SKM-1 (cell line): ENCODE measurements around the gene TCP1.
A peak's percentile ranks its signal among the peaks of the same experiment; 100 is the strongest.
"Not testable (repeated sequence)": the region's sequence is repeated elsewhere in the genome, so short reads cannot be mapped to it uniquely, and the experiment has no call there.

Experiments
- DNase-seq: peaks from one replicate; lab custom pipeline; 2025; ENCODE audit not compliant: unreplicated experiment; lab: John Stamatoyannopoulos, UW

Gene TCP1

GRCh38 chr6:159789377-159790148 is at the start of gene TCP1:
Gene TCP1 (minus strand): TSS chr6:159789602. CDS start chr6:159789468, 134 bp downstream.
- DNase-seq = peak; percentile 99

- no peak for DNase-seq
These were observed 48.8 kb upstream of the TCP1 start for GRCh38 chr6:159838020-159838744.

GRCh38 chr6:159837511-159837910 is 48.1 kb upstream of the TCP1 start:
- DNase-seq = no peak

DNA sequence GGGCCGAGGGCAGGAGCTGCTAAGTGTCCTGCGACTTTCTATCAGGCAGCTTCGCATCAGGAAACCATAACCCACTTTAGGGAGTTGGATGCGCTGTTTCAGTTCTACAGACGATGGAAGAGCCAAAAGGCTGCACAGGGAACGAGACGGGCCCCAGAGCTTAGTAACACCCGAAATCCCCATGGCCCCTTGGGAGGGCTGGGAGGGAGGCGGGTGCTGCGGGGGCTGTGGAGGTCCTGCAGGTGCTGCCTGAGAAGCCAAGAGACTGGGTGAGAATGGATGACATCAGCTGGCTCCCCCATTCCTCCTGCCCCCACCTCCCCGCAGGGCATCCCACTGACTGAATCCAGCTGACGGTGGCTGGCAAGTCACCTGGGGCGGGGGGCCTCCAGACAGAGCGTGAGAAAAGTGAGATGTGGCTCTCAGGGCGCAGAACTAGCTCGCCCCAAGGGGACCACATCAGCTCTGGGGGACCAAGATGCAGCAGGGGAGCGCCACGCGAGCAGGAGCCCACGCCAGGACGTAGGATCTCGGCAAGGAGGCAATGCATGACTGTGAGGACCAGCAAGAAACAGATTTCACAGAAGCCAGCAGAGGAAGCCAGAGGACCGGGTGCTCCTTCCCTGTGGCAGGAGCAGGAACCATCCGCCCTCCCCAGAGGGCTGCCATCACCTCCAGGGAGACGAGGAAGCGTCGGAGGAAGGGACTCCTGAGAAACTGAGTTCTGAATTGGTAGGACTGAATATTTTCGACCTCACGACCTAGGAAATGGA is 47.5 kb upstream of the TCP1 start:
- DNase-seq = no peak

DNA sequence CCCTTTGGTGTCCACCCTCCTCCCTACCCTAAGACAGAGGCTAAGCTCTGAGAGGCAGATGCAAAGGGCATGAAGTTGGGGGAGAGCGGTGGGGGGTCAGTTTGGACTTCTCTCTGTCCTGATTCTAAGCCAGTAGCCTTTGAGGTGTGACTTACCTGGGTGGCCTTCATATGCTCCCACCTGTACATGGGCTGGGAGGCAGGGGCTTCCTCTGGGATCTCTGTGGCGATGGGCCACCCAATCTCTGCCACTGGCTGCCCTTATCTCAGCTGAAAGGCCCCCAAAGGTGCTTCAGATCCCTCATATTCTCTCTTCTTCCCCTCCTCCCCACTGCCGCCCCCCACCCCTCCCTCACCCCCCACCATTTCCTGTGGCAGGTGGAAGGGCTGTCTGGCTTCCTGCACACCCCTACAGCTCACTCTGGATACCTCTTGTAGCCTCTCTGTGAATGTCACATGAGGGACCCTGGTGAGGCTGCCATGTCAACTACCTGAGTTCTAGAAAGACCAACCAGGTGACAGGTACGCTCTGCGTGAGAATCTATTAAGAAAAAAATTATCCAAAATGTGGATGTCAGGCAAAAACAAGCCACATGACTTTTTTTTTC is 44.7 kb upstream of the TCP1 start:
- DNase-seq = no peak

GRCh38 chr6:159833556-159833955 is 44.2 kb upstream of the TCP1 start:
- no peak for DNase-seq

DNA sequence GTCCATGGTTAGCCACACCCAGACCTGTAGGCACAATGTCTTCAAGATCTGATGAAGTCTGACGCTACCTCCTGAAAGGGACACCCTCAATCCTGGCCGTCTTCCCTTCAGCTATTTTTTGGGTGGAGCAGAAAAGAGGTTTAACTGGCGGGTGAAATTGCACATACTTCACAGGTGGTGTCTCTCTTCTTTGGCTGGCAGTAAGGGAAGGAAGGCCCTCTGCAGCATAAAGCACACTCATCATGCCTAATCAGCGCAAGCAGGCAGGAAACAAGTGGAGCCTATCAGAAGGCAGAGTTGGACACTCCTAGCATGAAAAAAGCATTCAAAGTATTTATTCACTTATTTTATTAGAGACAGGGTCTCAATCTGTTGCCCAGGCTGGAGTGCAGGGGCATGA is 43.5 kb upstream of the TCP1 start:
- no peak for DNase-seq

GRCh38 chr6:159831373-159831679 is 41.9 kb upstream of the TCP1 start:
- DNase-seq = no peak

GRCh38 chr6:159830501-159831372 is 41.3 kb upstream of the TCP1 start:
- no peak for DNase-seq

GRCh38 chr6:159829526-159829925 is 40.1 kb upstream of the TCP1 start:
- DNase-seq = peak; percentile 31

- DNase-seq = no peak
These were observed 38.7 kb upstream of the TCP1 start for GRCh38 chr6:159828074-159828473.

- DNase-seq = no peak
These were observed 37.7 kb upstream of the TCP1 start for GRCh38 chr6:159826968-159827647.

GRCh38 chr6:159826004-159826403 is 36.6 kb upstream of the TCP1 start:
- DNase-seq = no peak

DNA sequence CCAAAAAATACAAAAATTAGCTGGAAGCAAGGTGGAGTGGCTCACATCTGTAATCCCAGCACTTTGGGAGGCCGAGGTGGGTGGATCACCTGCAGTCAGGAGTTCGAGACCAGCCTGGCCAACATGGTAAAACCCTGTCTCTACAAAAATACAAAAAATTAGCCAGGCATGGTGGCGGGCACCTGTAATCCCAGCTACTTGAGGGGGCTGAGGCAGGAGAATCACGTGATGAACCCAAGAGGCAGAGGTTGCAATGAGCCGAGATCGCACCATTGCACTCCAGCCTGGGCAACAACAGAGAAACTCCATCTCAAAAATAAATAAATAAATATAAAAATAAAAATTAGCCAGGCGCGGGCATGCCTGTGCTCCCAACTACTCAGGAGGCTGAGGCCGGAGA is 35.3 kb upstream of the TCP1 start:
- not testable (repeated sequence) for DNase-seq

DNA sequence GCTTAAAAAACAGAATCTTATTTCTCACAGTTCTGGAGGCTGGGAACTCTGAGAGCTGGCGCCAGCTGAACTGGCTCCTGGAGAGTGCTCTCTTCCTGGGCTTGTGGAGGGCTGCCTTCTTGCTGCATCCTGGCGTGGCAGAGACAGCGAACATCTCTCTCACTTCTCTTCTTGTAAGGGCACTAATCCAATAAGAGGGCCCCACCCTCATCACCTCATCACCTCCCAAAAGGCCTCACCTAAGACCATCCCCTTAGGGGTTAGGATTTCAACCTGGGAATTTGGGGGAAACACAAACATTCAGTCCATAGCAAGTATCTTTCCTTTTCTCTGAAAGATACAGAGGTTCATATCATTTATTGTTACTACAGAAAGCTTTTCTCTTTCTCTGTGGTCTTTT is 34.6 kb upstream of the TCP1 start:
- DNase-seq = no peak

- no peak for DNase-seq
These were observed 32.3 kb upstream of the TCP1 start for GRCh38 chr6:159821726-159822125.

GRCh38 chr6:159821122-159821521 is 31.7 kb upstream of the TCP1 start:
- no peak for DNase-seq

DNA sequence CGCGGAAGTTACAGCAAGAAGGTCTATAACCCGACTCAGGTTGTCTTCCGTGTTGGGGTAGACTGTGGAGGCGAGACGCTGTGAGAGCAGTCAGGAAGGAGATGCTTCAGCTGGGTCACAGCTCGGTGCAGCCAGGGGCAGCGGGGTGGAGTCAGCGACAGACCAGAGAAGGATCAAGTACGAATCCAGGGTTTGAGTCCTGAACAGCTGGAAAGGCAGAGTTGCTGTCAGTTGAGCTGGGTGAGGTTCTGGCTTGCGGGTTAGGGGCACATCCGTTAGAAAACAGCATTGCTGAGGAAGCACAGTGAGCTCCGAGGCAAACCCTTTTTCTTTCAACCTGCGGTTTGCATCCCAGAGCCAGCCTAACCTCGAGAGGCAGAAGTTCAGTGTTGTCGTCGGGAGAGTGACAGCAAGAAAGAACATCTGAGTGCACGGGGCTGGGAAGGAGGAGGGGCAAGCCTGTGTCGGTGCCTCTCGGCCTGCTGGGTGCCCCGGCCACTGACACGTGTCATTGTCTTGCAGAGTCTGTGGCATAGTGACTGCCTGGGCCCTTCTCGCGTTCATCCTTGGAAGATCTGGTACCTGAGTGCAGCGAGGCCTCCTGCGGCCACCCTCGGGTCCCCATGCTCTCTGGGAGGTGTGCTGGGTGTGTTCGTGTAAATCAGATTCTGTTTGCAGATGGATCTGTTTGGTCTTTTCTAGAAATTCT is 30.7 kb upstream of the TCP1 start:
- DNase-seq = peak; percentile 80

DNA sequence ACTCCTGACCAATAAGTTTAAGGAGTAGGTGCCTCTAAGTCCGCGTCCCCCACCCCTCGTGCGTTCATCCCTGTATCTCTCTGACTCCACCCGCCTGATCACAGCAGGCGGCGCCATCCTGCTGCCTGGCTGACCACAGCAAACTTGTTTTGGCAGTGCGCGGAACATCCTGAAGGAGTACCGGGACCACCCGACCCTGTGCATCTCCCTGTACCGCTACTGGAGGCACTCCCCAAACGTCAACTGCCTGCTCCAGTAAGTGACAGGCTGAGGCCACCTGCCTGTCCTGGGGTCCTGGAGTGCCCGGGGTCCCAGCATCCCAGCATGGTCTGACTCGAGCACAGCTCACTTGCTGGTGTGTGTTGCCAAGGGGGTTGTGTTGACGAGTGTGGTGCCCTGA is 29.7 kb upstream of the TCP1 start:
- DNase-seq = no peak
